22Rv1 (cell line): ENCODE results near the gene PEX14.
A peak's percentile ranks its signal among the peaks of the same experiment; 100 is the strongest.

Experiments
- H3K27ac ChIP-seq: fragments of 450-650 bp; 2 replicates; pipeline ENCODE4 v1.5.1; 2017
- ZFX ChIP-seq: fragments of 450-650 bp; IDR thresholded peaks from 2 replicates; pipeline ENCODE4 v1.6.1; 2017; ENCODE audit warnings: antibody characterized with exemption, borderline replicate concordance
- TF ChIP-seq, protein P1 (sequence below): fragments of 450-650 bp; IDR thresholded peaks from 2 replicates; pipeline ENCODE4 v1.5.1; 2017; ENCODE audit warnings: mild to moderate bottlenecking

Gene PEX14

DNA sequence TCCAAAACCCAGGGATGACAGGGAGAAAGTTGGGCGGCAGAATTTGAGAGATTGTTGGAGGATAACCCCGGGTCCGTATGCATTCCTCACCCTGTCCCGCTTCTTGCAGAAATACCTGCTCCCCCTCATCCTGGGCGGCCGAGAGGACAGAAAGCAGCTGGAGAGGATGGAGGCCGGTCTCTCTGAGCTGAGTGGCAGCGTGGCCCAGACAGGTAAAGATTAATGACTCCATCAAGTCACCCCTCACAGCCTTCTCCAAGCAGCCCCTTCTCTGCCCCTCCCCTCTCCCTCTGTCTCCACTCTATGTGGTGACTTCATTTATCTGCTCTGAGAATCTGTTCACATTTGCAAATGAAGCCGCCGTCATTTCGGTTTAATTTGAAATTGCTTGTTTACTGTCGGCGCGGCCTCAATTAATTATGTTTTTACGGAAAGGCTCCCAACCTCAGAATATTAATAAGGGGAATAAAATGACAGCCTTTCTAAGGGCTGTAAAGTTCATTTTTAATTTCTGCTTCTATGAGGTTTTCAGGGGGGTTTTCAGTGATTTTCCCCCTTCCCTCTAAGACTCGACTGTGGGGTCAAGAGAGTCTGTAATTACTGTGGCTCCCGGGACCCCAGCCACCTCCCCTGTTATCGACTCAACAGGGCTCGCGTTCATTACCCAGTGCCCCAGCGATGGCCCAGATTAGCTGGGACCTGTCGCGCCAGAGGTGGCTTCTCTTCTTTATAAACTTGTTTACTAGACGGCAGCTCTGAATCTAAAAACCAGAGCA is 148.3 kb downstream of the PEX14 start:
- no peak overlapping the region for H3K27ac ChIP-seq
- TF ChIP-seq ZFX = no peak
- TF ChIP-seq, protein P1, sequence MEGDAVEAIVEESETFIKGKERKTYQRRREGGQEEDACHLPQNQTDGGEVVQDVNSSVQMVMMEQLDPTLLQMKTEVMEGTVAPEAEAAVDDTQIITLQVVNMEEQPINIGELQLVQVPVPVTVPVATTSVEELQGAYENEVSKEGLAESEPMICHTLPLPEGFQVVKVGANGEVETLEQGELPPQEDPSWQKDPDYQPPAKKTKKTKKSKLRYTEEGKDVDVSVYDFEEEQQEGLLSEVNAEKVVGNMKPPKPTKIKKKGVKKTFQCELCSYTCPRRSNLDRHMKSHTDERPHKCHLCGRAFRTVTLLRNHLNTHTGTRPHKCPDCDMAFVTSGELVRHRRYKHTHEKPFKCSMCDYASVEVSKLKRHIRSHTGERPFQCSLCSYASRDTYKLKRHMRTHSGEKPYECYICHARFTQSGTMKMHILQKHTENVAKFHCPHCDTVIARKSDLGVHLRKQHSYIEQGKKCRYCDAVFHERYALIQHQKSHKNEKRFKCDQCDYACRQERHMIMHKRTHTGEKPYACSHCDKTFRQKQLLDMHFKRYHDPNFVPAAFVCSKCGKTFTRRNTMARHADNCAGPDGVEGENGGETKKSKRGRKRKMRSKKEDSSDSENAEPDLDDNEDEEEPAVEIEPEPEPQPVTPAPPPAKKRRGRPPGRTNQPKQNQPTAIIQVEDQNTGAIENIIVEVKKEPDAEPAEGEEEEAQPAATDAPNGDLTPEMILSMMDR = no peak

DNA sequence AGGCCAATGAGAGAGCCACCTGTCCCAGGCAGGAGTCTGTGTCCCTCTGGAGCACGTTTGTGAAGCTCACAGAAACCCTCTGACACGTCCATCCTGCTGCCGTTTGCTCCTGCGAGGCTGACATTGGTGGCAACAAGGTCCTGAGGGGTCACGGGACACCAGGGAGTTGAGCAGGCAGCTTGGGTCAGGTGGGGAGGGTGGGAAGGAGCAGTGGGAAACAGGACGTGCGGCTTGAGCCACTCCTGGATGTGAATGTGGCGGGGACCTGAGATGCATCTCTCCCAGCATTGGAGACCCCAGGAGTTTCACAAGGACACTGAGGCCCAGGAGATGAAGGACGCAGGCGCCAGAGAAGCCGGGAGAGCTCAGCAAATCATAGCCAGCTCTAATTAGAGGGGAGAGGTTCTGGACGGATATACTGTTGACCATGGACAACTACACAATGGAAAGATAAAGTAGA is 149.0 kb downstream of the PEX14 start:
- no peak overlapping the region for H3K27ac ChIP-seq
- no peak for TF ChIP-seq ZFX

DNA sequence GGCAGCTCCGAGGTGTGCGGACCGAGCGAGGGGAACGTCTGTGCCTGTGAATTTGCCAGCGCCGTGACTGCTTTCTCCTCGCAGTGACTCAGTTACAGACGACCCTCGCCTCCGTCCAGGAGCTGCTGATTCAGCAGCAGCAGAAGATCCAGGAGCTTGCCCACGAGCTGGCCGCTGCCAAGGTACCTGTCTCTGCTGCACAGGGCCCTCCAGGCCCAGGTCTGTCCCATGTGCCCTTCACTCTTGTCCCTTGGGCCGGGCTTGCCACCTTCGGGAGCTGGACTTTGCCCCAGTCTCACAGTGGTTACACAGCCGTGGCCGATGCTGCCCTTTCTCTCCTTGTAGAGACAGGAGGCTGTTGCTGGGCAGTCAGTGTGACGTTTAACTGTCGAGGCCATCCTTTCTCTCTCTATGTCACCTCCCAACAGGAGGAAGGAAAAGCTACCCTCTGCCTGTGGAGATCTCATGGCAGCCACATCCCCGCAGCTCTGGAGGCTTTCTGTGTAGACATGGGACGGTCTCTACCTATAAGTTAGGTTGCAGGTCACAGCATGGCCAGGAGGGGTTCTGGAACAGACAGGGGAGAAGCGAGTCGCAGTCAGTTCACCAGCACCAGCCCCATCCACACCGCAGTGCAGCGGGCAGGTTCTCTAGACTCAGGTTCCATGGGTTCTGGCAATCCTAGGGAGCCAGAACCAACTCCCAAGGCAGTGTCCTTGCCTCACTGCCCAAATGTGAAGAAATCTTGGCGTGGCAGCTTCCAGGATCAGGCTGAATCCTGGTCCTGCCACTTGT is 149.7 kb downstream of the PEX14 start:
- 0 out of 2 replicates have a peak overlapping the region, but pooled peaks have one; percentile 13 for H3K27ac ChIP-seq
- TF ChIP-seq, protein P1 = no peak
- TF ChIP-seq ZFX = no peak

GRCh38 chr1:10625076-10625475 is 150.3 kb downstream of the PEX14 start:
- TF ChIP-seq, protein P1 = no peak
- no peak for TF ChIP-seq ZFX
- H3K27ac ChIP-seq = 0 out of 2 replicates have a peak overlapping the region, but pooled peaks have one; percentile 13

GRCh38 chr1:10625554-10625953 is 150.8 kb downstream of the PEX14 start:
- peak overlapping the region; percentile 100; the same call in 1 of the 2 replicates for H3K27ac ChIP-seq
- no peak for TF ChIP-seq ZFX
- TF ChIP-seq, protein P1 = no peak

- TF ChIP-seq, protein P1 = no peak
- no peak for TF ChIP-seq ZFX
Measured at GRCh38 chr1:10626131-10626731, 151.5 kb downstream of the PEX14 start.

GRCh38 chr1:10626791-10627410 is 152.2 kb downstream of the PEX14 start:
- TF ChIP-seq, protein P1 = no peak
- TF ChIP-seq ZFX = no peak
- peak overlapping the region; percentile 100 for H3K27ac ChIP-seq

More at GRCh38 chr1:10626131-10626731, 151.5 kb downstream of the PEX14 start:
- peak overlapping the region; percentile 100; the same call in 1 of the 2 replicates for H3K27ac ChIP-seq
